ENCODE data around the gene DNAJB12.

- TF ChIP-seq, protein P1, sequence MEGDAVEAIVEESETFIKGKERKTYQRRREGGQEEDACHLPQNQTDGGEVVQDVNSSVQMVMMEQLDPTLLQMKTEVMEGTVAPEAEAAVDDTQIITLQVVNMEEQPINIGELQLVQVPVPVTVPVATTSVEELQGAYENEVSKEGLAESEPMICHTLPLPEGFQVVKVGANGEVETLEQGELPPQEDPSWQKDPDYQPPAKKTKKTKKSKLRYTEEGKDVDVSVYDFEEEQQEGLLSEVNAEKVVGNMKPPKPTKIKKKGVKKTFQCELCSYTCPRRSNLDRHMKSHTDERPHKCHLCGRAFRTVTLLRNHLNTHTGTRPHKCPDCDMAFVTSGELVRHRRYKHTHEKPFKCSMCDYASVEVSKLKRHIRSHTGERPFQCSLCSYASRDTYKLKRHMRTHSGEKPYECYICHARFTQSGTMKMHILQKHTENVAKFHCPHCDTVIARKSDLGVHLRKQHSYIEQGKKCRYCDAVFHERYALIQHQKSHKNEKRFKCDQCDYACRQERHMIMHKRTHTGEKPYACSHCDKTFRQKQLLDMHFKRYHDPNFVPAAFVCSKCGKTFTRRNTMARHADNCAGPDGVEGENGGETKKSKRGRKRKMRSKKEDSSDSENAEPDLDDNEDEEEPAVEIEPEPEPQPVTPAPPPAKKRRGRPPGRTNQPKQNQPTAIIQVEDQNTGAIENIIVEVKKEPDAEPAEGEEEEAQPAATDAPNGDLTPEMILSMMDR (IDR thresholded peaks at IDR 0.05) = no peak
- TF ChIP-seq POLR2A (IDR thresholded peaks at IDR 0.05) = no peak
Observed at GRCh38 chr10:72310636-72311035, 44.1 kb downstream of the DNAJB12 start.

All from ovary (tissue), 3 donors.